Liver (tissue), 9 donors: ENCODE data around the gene MAPKAP1. TPM values are rescaled to one million over a fixed set of nuclear protein-coding genes. Genes with fewer than 3 reads are reported as not detected.
A peak's percentile ranks its signal among the peaks of the same experiment; 100 is the strongest.

ENCODE experiments used
- DNase-seq: peaks from one replicate; pipeline ENCODE4 v3.0.0-alpha.2; 2017; ENCODE audit warnings: low spot score
- H3K27ac ChIP-seq, 2 donors: one replicate each; pipeline ENCODE4 v1.7.0; 2013; ENCODE audit warnings: inconsistent platforms in 2 of 2, low read length in 2 of 2, control low read depth in 1 of 2, low read depth in 1 of 2, mild to moderate bottlenecking in 1 of 2
- H3K27me3 ChIP-seq, 4 donors: one replicate each; pipeline versions ENCODE4 v1.6.1 to v1.7.0; 2013; ENCODE audit warnings: low read length in 3 of 4, inconsistent platforms in 1 of 4, mild to moderate bottlenecking in 1 of 4, moderate library complexity in 1 of 4; ENCODE audit not compliant: control insufficient read depth in 4 of 4, insufficient read depth in 4 of 4
- H3K36me3 ChIP-seq, 4 donors: one replicate each; pipeline versions ENCODE4 v1.6.1 to v1.7.0; 2013; ENCODE audit warnings: low read length in 3 of 4, mild to moderate bottlenecking in 3 of 4, low read depth in 1 of 4, moderate library complexity in 1 of 4; ENCODE audit not compliant: control insufficient read depth in 4 of 4, insufficient read depth in 3 of 4
- H3K4me1 ChIP-seq, 4 donors: one replicate each; pipeline versions ENCODE4 v1.6.1 to v1.7.0; 2013; ENCODE audit warnings: low read length in 3 of 4, mild to moderate bottlenecking in 3 of 4, moderate library complexity in 1 of 4; ENCODE audit not compliant: control insufficient read depth in 4 of 4, insufficient read depth in 4 of 4
- H3K4me3 ChIP-seq, 3 donors: one replicate each; pipeline versions ENCODE4 v1.6.1 to v1.7.0; 2013; ENCODE audit warnings: low read length in 3 of 3, control low read depth in 1 of 3, low read depth in 1 of 3, mild to moderate bottlenecking in 1 of 3
- H3K9ac ChIP-seq, 2 donors: one replicate each; pipeline ENCODE4 v1.7.0; 2013; ENCODE audit warnings: low read length in 2 of 2, mild to moderate bottlenecking in 2 of 2, moderate library complexity in 2 of 2, control low read depth in 1 of 2, low read depth in 1 of 2
- H3K9me3 ChIP-seq, 4 donors: one replicate each; pipeline versions ENCODE4 v1.6.1 to v1.7.0; 2013; ENCODE audit warnings: low read length in 3 of 4; ENCODE audit not compliant: control insufficient read depth in 4 of 4
- EGR1 ChIP-seq, 2 donors: IDR thresholded peaks; 2 replicates each; pipeline ENCODE4 v1.6.1; 2016 to 2018; ENCODE audit warnings: antibody characterized with exemption in 2 of 2, low read depth in 2 of 2
- FOXA1 ChIP-seq: IDR thresholded peaks from 2 replicates; pipeline ENCODE4 v1.6.1; 2016; ENCODE audit warnings: antibody characterized with exemption
- FOXA2 ChIP-seq: IDR thresholded peaks from 2 replicates; pipeline ENCODE4 v1.6.1; 2016; ENCODE audit warnings: antibody characterized with exemption
- GABPA ChIP-seq, 2 donors: IDR thresholded peaks in 1 of 2; conservative IDR thresholded peaks in 1 of 2; 2 replicates each; pipeline ENCODE4 v1.6.1; 2016; ENCODE audit warnings: antibody characterized with exemption in 2 of 2, mild to moderate bottlenecking in 1 of 2, moderate library complexity in 1 of 2
- HNF4A ChIP-seq, 2 donors: conservative IDR thresholded peaks; 2 replicates each; pipeline ENCODE4 v1.6.1; 2016; ENCODE audit warnings: antibody characterized with exemption in 2 of 2, mild to moderate bottlenecking in 2 of 2
- JUND ChIP-seq, 2 donors: IDR thresholded peaks; 2 replicates each; pipeline ENCODE4 v1.6.1; 2016; ENCODE audit warnings: antibody characterized with exemption in 2 of 2
- RAD21 ChIP-seq, 2 donors: IDR thresholded peaks; 2 replicates each; pipeline ENCODE4 v1.6.1; 2016; ENCODE audit warnings: antibody characterized with exemption in 2 of 2, mild to moderate bottlenecking in 2 of 2
- RXRA ChIP-seq, 2 donors: IDR thresholded peaks; 2 replicates each; pipeline ENCODE4 v1.6.1; 2017 to 2018; ENCODE audit warnings: antibody characterized with exemption in 2 of 2, mild to moderate bottlenecking in 1 of 2
- SP1 ChIP-seq: IDR thresholded peaks from 2 replicates; pipeline ENCODE4 v1.6.1; 2018; ENCODE audit warnings: antibody characterized with exemption, mild to moderate bottlenecking
- WGBS: extraction: QIAGEN DNeasy Blood & Tissue Kit; methylation state at CpG from one replicate; pipeline ENCODE4 v1.1.7; 2013; 5-methylcytosine and 5-hydroxymethylcytosine counted together
- polyA plus RNA-seq, 2 donors: library from polyadenylated mRNA; stranded (reverse) in 1 of 2; unstranded in 1 of 2; fragments of 200-250 nt in 1 of 2; fragments of >200 nt in 1 of 2; fragmentation: Nextera tagmentation in 1 of 2; extraction: Ambion mirVana in 1 of 2; gene quantifications; one replicate each; pipeline versions ENCODE4 v1.2.1 to v1.2.3, GENCODE V29; 2013 to 2015
- total RNA-seq, 2 donors: library from RNA; depleted of rRNA; stranded (reverse); fragments of >200 nt; gene quantifications; one replicate each; pipeline ENCODE4 v1.2.3, GENCODE V29; 2014
- TF ChIP-seq, protein P1 (sequence below): IDR thresholded peaks from 2 replicates; pipeline ENCODE4 v1.6.1; 2016; ENCODE audit warnings: antibody characterized with exemption
- TF ChIP-seq, protein P2 (sequence below): IDR thresholded peaks from 2 replicates; pipeline ENCODE4 v1.6.1; 2016; ENCODE audit warnings: antibody characterized with exemption
- TF ChIP-seq, protein P3 (sequence below): fragments of 150-350 bp; IDR thresholded peaks from 2 replicates; pipeline ENCODE4 v1.5.1; 2017; ENCODE audit warnings: improper control_type of control experiment, low read depth, low read length; ENCODE audit not compliant: missing input control
- donor health status: healthy.
- donor health status: healthy.
- donor health status: healthy.
- donor health status: healthy.
- donor health status: healthy.

The MAPKAP1 gene
- total and polyA plus RNA-seq, 4 donors, result 23.6 to 55.9 (median 32.7) TPM

DNA sequence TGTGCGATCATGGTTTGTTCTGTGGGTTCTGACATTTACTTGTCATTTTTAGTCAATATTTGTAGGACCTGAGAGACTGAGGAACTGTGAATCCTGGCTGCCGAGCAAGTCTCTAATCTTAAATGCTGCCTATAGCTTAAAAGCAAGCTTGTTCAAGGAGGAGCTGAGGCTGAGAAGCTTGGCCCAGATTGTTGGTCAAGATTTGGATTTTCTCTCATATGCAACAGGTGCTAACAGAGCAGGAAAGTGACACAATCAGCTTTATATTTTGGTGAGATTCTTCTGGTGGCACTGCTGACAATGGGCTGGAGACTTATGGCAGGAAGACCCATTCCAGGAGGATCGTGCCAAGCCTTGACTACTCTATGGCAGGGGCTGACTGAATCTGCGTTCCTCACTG lies 192.5 kb downstream of the MAPKAP1 start (continued):
- no peak for TF ChIP-seq FOXA1

DNA sequence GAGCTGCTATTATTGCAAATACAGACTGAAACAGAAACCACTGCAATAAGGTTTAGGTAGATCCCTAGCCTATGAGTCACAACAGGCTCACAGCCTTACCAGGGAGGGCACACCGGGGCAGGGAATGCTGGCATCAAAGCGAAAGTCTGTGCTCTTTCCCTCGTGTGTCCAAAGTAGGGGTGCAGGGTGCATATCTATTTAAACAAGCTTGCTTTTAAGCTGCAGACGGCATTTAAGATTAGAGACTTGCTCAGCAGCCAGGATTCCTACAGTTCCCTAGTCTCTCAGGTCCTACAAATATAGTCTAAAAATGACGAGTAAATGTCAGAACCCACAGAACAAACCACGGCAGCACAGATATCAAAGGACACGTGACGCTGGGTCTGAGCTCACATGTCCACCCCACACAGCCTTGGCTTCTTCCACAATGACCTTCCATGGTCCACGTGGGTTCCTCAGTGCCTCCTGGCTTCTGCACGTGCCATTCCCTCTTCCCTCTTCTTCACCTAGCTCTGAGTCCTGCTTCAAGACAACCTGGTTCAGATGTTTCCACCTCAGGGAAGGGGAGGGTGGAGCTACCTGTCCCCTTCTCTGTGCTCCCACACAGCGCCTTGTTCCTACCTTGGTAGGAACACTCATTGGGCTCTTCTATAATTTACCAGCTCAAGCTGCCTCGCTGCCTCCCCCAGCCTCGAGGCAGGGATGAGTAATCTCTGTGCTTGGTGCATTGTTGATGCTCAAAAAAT lies 193.2 kb downstream of the MAPKAP1 start:
- Histone ChIP-seq H3K4me1 (peaks cover 0 to 12% (median 1%) of the 10 kb centered on the region in 4 donors), H3K4me3 (peak overlapping the region in 1 of 3 donors; percentile 58), H3K9me3 (no peaks in the 10 kb centered on the region), H3K36me3 (no peaks in the 10 kb centered on the region), H3K27ac (peak overlapping the region; percentile 59 to 74), H3K9ac (peak overlapping the region in 1 of 2 donors; percentile 80), H3K27me3 (no peaks in the 10 kb centered on the region)
- no peak for DNase-seq
- peak in 1 of 2 donors; percentile 66 for TF ChIP-seq HNF4A (conservative IDR thresholded peaks at IDR 0.05)
- peak; percentile 83 for TF ChIP-seq SP1
- TF ChIP-seq RXRA (IDR thresholded peaks at IDR 0.05), result peak; percentile 69 to 90
- TF ChIP-seq, protein P1, sequence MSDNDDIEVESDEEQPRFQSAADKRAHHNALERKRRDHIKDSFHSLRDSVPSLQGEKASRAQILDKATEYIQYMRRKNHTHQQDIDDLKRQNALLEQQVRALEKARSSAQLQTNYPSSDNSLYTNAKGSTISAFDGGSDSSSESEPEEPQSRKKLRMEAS, result peak; percentile 10
- TF ChIP-seq, protein P2, sequence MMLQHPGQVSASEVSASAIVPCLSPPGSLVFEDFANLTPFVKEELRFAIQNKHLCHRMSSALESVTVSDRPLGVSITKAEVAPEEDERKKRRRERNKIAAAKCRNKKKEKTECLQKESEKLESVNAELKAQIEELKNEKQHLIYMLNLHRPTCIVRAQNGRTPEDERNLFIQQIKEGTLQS, result peak; percentile 84
- TF ChIP-seq RAD21 (IDR thresholded peaks at IDR 0.05), result peak in 1 of 2 donors; percentile 63
- peak; percentile 74 to 95 for TF ChIP-seq JUND (IDR thresholded peaks at IDR 0.05)
- no peak for TF ChIP-seq FOXA2
- no peak for TF ChIP-seq EGR1 (IDR thresholded peaks at IDR 0.05; ENCODE audit: low read depth in 2 of 2)
- 63% methylated on average over 13 of the region's 13 CpGs for WGBS

DNA sequence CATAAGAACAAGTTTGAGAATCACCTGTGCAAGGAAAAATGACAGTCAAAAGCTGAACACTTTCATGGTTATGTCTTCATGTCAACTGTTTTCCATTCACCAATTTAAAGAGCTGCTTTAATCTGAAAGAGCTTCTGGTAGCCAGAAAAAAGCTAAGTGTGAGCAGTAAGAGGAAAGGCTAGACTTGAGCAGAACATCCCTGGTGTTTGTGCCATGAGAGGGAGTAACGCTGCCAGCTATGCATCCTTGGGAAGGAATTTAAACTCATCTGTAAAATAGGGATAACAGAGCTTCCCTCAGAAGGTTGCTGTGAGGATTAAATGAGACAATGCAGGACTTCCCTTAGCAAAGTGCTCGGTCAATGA lies 193.7 kb downstream of the MAPKAP1 start:
- Histone ChIP-seq H3K27ac (peak overlapping the region; percentile 59 to 74), H3K4me1 (peaks cover 0 to 12% (median 1%) of the 10 kb centered on the region in 4 donors), H3K36me3 (no peaks in the 10 kb centered on the region), H3K9me3 (no peaks in the 10 kb centered on the region), H3K9ac (peak overlapping the region in 1 of 2 donors; percentile 80), H3K4me3 (peak overlapping the region in 1 of 3 donors; percentile 58), H3K27me3 (no peaks in the 10 kb centered on the region)
- WGBS, result 61% methylated on average over 2 of the region's 2 CpGs
- TF ChIP-seq, protein P3, sequence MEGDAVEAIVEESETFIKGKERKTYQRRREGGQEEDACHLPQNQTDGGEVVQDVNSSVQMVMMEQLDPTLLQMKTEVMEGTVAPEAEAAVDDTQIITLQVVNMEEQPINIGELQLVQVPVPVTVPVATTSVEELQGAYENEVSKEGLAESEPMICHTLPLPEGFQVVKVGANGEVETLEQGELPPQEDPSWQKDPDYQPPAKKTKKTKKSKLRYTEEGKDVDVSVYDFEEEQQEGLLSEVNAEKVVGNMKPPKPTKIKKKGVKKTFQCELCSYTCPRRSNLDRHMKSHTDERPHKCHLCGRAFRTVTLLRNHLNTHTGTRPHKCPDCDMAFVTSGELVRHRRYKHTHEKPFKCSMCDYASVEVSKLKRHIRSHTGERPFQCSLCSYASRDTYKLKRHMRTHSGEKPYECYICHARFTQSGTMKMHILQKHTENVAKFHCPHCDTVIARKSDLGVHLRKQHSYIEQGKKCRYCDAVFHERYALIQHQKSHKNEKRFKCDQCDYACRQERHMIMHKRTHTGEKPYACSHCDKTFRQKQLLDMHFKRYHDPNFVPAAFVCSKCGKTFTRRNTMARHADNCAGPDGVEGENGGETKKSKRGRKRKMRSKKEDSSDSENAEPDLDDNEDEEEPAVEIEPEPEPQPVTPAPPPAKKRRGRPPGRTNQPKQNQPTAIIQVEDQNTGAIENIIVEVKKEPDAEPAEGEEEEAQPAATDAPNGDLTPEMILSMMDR, result no peak
- TF ChIP-seq HNF4A (conservative IDR thresholded peaks at IDR 0.05), result no peak
- TF ChIP-seq, protein P1, result no peak
- TF ChIP-seq SP1, result no peak
- no peak for TF ChIP-seq GABPA (IDR thresholded peaks at IDR 0.05 in 1 of 2, conservative IDR thresholded peaks at IDR 0.05 in 1 of 2)
- no peak for TF ChIP-seq FOXA2
- TF ChIP-seq FOXA1, result no peak
- no peak for TF ChIP-seq RAD21 (IDR thresholded peaks at IDR 0.05)
- no peak for TF ChIP-seq JUND (IDR thresholded peaks at IDR 0.05)
- DNase-seq, result no peak
